ENCODE results near the gene ISG15. TPM values are rescaled to one million over a fixed set of nuclear protein-coding genes. Genes with fewer than 3 reads are reported as not detected.

The ISG15 gene
- total and polyA plus RNA-seq, 4 donors = 12.7 to 234 (median 131) TPM

DNA sequence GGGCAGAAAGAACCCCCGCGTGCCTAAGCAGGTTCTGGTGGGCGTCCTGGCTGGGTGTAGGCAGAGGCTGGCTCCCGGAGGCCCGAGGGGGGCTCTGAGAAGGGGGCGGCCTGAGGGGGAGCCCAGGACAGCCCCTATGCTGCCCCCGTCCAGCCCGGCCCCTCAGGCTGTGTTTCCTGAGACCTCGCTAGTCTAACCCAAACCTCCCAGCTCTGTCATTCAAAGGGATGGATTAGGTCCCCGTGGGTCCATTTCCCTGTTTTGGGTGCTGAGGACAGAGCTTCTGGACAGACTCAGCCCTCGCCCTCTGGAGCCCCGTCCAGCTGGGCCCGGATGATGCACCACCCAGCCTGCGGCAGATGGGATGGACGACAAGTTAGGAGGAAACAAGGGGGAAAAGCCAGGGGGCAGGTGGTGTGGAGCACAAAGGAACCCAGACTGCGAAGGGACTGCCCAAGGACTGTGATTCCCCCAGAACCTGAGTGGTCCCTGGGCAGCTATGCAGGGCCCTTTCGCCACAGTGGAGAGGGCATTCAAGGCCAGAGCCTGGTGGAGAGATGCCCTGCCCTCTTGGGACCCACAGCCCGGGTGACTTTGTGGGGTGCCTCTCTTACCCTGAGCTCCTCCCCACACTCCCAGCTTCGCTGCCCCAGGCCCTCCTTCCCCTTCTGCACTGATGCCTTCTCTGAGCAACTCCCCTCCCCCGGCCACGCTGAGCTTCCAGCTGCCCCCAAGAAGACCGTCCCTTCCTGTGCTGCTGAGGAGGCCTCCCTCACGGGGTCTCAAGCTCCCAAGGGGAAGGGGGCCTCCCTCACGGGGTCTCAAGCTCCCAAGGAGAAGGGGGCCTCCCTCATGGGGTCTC lies 16.2 kb upstream of the ISG15 start:
- Histone ChIP-seq H3K9me3 (ENCODE audit: control insufficient read depth in 4 of 4, insufficient read depth in 3 of 4, low read length in 3 of 4) (peaks cover 0 to 6% (median 1%) of the 10 kb centered on the region in 4 donors), H3K4me1 (ENCODE audit: control insufficient read depth in 5 of 5, insufficient read depth in 5 of 5, low read length in 5 of 5) (peaks cover 0 to 16% (median 7%) of the 10 kb centered on the region in 5 donors), H3K36me3 (ENCODE audit: control insufficient read depth in 4 of 4, insufficient read depth in 4 of 4, low read length in 4 of 4) (no peaks in the 10 kb centered on the region), H3K27ac (ENCODE audit: low read depth in 1 of 2, low read length in 1 of 2) (no peak overlapping the region), H3K4me3 (no peak overlapping the region), H3K27me3 (ENCODE audit: control insufficient read depth in 3 of 3, insufficient read depth in 3 of 3, low read length in 2 of 3) (peaks cover 0 to 12% (median 0%) of the 10 kb centered on the region in 3 donors), H3K9ac (ENCODE audit: insufficient read depth in 1 of 2, low read length in 2 of 2) (no peak overlapping the region)
- ATAC-seq (ENCODE audit: insufficient read depth, low FRiP score) (no peak), DNase-seq (no peak)
- 64 to 67% methylated on average over 17 to 24 of the region's 24 CpGs for WGBS, 2 donors
- TF ChIP-seq, protein P1, sequence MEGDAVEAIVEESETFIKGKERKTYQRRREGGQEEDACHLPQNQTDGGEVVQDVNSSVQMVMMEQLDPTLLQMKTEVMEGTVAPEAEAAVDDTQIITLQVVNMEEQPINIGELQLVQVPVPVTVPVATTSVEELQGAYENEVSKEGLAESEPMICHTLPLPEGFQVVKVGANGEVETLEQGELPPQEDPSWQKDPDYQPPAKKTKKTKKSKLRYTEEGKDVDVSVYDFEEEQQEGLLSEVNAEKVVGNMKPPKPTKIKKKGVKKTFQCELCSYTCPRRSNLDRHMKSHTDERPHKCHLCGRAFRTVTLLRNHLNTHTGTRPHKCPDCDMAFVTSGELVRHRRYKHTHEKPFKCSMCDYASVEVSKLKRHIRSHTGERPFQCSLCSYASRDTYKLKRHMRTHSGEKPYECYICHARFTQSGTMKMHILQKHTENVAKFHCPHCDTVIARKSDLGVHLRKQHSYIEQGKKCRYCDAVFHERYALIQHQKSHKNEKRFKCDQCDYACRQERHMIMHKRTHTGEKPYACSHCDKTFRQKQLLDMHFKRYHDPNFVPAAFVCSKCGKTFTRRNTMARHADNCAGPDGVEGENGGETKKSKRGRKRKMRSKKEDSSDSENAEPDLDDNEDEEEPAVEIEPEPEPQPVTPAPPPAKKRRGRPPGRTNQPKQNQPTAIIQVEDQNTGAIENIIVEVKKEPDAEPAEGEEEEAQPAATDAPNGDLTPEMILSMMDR (IDR thresholded peaks at IDR 0.05; ENCODE audit: control extremely low read depth, extremely low read depth) = no peak

DNA sequence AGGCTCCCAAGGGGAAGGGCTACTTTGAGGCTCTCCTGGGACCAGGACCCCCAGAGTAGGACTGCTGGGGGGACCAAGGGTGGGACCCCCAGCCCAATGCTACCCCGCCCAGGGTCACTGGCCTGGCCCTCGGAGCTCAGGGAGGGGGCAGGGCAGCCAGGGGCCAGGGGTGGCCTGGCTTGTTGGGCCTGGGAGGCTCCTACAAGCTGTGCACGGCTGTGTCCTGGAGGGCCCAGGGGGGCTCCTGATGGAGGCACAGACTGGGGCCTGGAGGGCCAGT lies 15.6 kb upstream of the ISG15 start:
- H3K36me3 ChIP-seq (ENCODE audit: control insufficient read depth in 4 of 4, insufficient read depth in 4 of 4, low read length in 4 of 4) = no peaks in the 10 kb centered on the region
- whole genome bisulfite sequencing, 2 donors = 52 to 80% methylated on average over 3 of the region's 3 CpGs
- H3K9ac ChIP-seq (ENCODE audit: insufficient read depth in 1 of 2, low read length in 2 of 2) = no peak overlapping the region
- TF ChIP-seq, protein P1 (IDR thresholded peaks at IDR 0.05; ENCODE audit: control extremely low read depth, extremely low read depth) = no peak
- H3K9me3 ChIP-seq (ENCODE audit: control insufficient read depth in 4 of 4, insufficient read depth in 3 of 4, low read length in 3 of 4) = peaks cover 0 to 5% (median under 1%) of the 10 kb centered on the region in 4 donors
- DNase-seq (no peak), ATAC-seq (ENCODE audit: insufficient read depth, low FRiP score) (no peak)
- H3K27me3 ChIP-seq (ENCODE audit: control insufficient read depth in 3 of 3, insufficient read depth in 3 of 3, low read length in 2 of 3) = peaks cover 0 to 12% (median 0%) of the 10 kb centered on the region in 3 donors
- no peak overlapping the region for H3K27ac ChIP-seq (ENCODE audit: low read depth in 1 of 2, low read length in 1 of 2)
- peaks cover 0 to 16% (median 7%) of the 10 kb centered on the region in 5 donors for H3K4me1 ChIP-seq (ENCODE audit: control insufficient read depth in 5 of 5, insufficient read depth in 5 of 5, low read length in 5 of 5)
- H3K4me3 ChIP-seq = no peak overlapping the region

- Histone ChIP-seq H3K9ac (ENCODE audit: insufficient read depth in 1 of 2, low read length in 2 of 2) (no peak overlapping the region), H3K9me3 (ENCODE audit: control insufficient read depth in 4 of 4, insufficient read depth in 3 of 4, low read length in 3 of 4) (no peaks in the 10 kb centered on the region), H3K27ac (ENCODE audit: low read depth in 1 of 2, low read length in 1 of 2) (no peak overlapping the region), H3K4me1 (ENCODE audit: control insufficient read depth in 5 of 5, insufficient read depth in 5 of 5, low read length in 5 of 5) (peaks cover 0 to 16% (median 7%) of the 10 kb centered on the region in 5 donors), H3K27me3 (ENCODE audit: control insufficient read depth in 3 of 3, insufficient read depth in 3 of 3, low read length in 2 of 3) (peaks cover 0 to 12% (median 0%) of the 10 kb centered on the region in 3 donors), H3K4me3 (peak overlapping the region; percentile 5), H3K36me3 (ENCODE audit: control insufficient read depth in 4 of 4, insufficient read depth in 4 of 4, low read length in 4 of 4) (no peaks in the 10 kb centered on the region)
- peak in 2 of 3 donors; percentile 30 to 46 for DNase-seq
- 14 to 37% methylated on average over 58 to 75 of the region's 75 CpGs for WGBS, 2 donors
- TF ChIP-seq, protein P1 (IDR thresholded peaks at IDR 0.05; ENCODE audit: control extremely low read depth, extremely low read depth) = no peak
- ATAC-seq (ENCODE audit: insufficient read depth, low FRiP score) = no peak
These were observed 15.1 kb upstream of the ISG15 start for GRCh38 chr1:997993-998744.
